Cerebellar cortex (tissue), 1 donor: ENCODE results near the gene NWD2.
A peak's percentile ranks its signal among the peaks of the same experiment; 100 is the strongest.

Source experiments
- DNase-seq: peaks from one replicate; pipeline ENCODE4 v3.0.0-alpha.2; 2015; ENCODE audit warnings: low spot score

NWD2 gene

DNA sequence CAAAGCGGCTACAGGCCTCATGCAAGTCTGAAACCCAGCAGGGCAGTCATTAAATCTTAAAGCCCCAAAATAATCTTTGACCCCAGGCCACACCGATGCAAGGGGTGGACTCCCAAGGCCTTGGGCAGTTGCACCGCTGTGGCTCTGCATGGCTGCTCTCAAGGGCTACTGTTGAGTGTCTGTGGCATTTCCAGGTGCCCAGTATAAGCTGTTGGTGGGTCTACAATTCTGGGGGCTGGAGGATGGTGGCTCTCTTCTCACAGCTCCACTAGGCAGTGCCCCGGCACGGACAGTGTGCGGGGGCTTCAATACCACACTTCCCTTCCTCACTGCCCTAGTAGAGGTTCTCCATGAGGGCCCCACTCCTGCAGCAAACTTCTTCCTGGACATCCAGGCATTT lies 60.1 kb downstream of the NWD2 start:
- no peak for DNase-seq

DNA sequence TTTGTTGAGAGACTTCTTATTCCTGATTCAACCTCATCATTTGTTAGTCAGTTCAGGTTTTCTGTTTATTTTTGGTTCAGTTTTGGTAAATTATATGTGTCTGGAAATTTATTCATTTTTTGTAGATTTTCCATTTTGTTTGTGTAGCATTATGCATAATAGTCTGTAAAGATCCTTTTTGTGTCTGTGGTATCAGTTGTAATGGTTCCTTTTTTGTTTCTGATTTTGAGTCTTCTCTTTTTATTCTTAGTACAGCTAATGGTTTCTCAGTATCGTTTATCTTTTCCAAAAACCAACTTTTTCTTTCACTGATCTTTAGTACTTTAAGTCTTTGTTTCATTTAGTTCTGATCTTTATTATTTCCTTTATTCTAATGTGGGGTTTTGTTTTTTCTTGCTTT lies 61.4 kb downstream of the NWD2 start:
- no peak for DNase-seq

DNA sequence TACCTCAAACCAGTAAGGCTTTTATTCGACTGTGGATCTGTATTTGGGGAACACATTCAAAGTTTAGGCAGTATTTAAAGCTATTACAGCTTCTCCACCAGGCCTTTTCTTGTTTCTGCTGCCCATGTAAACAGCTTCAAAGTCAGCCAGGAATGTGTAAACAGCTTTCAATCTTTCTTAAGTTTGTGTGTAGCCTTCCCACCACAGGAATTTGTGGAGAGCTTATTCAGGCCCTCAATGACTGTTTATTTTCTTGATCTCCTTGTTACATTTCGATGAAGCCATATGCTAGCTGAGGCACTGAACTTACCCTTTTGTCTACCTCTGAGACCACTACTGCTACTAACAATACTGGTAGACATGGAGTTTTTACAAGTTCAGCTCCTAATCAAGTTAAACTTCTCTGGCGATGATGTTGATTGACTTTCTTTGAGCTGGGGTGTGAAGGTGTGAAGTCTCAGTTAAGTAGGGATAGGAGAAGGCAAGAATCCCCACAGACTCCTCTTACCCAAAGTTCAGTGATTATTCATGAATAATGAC lies 72.6 kb downstream of the NWD2 start:
- no peak for DNase-seq

DNA sequence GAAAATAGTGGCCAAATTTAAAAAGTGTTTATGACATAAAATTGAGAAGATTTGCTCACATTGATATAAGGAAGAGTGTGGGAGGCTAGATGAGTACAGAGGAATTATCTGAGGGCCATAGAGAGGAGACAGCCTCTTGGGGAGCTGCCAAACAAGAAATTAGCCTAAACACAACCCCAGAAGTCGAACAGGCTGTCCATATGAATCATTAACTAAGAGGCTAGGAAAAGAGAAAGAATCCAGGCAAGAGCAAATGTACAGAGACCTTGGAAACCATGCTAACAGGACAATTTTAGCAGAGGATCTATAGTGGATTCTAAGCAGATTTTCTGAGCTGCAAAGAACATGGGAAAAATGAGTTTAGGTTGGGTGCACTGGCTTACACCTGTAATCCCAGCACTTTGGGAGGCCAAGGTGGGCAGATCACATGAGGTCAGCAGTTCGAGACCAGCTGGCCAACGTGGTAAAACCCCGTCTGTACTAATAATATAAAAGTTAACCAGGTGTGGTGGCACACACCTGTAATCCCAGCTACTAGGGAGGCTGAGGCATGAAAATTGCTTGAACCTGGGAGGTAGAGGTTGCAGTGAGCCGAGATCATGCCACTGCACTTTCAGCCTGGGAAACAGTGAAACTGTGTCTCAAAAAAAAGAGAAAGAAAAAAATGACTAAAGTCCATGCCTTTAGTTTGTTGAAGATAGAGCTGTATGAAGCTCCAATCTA lies 76.1 kb downstream of the NWD2 start:
- DNase-seq, result no peak

DNA sequence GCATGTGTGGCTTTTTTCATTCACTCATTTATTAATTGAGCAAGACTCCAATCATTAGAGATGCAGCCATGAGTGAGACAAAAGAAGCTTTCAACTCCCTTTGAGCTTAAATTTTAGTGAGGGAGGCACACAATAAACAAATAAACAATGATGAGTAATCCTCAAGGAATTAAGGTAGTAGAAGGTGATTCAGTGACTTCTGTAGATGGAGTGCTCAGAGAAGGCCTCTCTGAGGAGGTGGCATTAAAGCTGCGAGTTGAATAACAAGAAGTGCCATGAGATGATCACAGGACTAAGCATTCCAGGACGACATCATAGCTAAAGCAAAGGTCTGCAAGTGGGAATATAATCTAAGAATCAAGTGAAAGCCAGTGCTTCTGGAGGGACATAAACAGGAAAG lies 77.6 kb downstream of the NWD2 start:
- no peak for DNase-seq

DNA sequence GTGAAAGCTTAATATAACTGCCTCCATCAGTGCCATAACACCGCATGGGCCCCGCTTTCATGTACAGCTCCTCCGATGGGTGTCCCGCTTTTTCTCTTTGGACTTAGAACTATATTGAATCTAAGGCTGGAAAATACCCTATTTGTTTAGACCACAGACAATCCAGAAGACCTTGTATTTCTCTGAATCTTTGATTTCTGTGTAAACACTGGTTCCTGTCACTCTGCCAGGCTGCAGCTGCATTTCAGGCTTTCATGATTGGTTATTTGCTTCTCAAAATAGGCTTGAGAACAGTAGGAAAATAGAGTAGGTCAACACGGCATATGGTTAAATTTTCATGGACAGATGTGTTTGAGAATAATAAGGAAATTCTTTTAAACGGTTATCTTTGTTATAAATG lies 80.0 kb downstream of the NWD2 start:
- no peak for DNase-seq

DNA sequence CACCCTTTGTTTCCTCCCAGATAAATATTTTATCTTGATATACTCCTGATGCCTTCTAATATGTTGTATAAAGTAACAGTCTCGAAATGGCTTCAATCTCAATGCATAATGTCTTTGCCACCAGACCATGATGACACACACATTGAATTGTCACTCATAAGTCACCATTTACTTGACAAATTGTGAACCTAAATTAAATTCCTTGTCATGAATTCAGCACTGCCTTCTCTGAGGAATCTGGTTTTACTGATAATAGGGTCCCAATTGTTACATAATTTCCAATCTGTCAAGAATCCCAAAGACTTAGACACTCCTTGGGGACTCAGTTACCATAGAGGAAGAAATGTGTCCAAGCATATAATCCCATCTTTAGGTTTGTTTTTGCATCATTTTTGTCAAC lies 82.3 kb downstream of the NWD2 start:
- DNase-seq, result no peak

DNA sequence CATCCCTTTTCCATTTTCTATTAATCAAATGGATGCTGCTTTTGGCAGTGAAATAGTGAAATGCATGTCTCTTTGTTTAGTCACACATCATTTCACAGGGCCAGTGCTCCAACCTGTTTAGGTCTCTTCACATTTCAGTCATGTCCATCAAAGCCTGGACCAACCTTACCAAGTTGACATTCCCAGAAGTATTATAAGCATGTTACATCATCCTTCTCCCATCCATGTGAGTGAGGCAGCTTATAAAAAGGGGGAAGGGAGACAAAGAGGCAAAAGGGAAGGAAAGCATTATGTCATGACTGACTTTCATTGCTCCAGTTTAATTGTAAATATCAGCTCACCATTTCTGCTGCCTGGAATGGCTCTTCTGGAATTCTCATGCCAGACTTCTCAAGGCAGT lies 94.4 kb downstream of the NWD2 start:
- DNase-seq, result no peak

DNA sequence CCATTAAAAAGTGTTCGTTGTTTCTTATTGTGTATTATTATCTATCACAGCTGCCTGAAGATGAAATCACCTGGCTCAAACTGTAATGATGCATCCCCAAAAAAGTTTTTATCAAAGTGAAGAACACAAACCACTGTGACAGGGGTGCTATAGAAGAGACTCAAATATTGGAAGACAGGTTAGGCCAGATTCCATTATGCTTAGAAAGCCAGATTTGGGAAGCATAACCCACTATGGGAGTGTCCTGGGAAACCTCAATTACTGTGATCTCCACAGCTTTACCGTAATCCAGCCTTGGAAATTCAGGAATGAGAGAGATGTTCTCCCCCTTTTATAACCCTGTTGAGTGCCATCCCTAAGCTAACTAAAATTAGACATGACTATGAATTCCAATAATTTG lies 114.2 kb downstream of the NWD2 start:
- no peak for DNase-seq

DNA sequence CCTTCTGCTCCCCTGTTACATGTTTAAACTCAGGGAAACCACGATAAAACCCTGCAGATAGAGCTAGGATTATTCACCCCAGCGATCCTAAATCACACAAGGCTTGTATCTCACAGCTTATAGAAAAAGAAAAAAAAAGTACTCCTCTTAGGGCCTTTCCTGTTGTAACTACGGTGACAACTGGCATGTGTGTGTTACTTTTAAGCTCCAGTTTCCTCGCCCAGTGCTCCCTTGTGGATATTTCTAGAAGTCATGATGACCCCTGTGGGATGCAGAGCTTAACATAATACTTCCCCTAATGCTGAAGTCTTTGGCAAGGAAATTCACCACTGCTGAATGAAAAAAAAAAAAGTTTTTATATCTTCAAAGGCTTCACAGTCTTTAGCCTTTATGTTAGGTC lies 114.7 kb downstream of the NWD2 start:
- DNase-seq, result no peak

DNA sequence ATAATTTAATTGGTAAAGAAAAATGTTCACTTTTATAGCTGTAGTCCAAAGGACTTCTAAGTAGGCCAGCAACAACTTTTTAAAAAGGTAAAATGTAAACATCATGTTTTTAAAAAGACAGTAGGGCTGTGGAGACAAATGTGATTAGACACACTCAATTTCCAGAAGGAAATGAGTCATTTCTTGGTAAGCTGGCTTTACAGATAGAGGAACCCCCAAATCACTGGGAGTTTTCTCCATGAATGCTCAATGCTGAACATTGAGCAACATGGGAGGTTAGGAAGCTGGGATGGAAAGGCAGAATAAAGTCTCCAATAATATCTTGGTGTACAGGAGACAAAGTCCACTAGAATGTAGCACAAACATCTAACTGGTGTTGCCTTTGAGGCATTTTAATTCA lies 121.3 kb downstream of the NWD2 start:
- no peak for DNase-seq

DNA sequence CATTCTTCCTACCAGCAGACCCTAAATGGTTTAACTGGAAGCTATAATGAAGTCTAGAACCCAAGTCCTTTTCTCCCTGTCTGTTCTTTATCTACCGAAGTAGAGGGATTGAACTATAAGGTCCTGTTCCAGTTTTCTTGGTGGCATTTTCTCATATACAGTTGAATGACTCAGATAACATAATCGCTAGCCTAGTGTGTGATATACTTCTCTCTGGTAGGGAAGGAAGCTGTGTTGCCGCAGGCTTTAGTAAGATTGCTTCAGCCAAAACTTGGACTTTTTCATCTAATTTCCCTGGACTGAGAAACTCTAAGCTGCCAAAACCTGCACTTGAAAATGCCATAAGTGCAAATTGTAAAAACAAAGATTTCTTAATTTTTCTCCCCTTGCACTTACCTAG lies 123.4 kb downstream of the NWD2 start:
- no peak for DNase-seq

DNA sequence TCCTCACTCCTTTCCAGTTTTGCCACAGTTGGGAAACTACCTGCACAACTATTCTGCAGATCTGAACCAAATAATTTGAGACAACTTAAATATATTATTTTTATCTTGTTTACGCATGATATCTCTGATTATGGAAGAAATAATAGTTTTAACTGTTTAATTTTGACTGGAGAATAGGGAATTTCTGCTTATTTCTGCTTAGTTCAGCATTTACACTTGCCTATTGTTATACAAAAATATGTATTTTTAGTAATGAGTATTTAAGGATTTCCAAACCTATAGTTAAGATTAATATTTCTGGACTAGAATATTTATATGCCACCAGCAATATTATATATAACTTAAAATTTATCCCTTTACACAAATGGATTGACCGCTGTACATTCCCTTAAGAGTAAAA lies 125.5 kb downstream of the NWD2 start:
- no peak for DNase-seq

DNA sequence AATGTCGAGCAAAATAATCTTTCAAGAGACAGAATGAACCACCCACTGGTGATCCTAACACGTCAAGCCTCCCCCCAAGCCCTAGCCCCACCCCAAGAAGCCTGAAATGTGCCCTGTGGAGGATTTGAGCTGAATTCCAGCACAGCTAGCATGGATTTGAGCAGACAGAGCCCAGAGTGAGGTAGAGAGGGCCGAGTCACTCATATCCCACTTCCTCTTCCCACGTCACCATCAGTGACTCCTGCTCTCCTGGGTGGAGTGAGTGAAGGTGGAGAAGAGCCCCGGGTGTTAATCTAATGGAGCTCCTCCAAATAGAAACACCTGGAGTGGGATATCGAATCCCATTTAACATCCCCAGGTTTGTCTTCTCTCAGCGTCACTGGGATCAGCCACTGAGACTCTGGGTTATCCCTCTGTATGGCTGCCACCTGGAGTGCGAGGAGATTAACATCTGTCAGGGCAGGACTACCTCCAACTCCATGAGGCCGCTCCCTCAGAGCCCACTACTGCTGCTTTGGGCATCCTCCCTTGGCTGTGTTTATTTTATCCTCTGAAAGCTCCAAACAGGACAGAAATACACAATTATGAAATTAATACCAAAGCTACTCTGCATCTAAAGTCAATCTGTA lies 136.6 kb downstream of the NWD2 start:
- DNase-seq, result no peak

DNA sequence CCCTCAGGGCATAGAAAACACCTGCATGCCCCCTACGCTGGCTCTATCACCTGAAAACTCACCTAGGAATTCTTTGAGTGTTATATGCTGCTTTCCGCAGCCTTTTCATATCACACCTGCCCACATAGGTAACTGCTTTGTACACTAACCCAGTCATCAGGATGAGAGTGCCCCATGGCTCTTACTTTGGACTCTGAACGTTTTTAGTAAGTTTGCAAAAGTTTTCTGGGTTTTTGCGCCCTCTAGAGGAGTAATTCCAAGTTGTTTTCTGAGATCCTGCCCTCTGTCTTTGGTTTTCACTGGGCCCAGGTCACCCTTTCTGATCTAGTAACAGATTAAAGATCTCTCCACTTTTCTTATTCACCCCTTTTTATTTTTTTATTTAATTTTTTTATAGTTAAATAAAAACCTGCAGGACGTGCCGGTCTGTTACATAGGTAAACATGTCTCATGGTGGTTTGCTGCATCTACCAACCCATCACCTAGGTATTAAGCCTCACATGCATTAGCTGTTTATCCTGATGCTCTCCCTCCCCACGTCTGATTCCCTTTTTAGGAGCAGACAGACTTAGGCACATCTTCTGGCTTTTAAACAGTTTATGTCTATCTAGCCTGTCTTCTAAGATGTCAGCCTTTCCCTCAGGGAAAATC lies 139.2 kb downstream of the NWD2 start:
- peak; percentile 25 for DNase-seq

DNA sequence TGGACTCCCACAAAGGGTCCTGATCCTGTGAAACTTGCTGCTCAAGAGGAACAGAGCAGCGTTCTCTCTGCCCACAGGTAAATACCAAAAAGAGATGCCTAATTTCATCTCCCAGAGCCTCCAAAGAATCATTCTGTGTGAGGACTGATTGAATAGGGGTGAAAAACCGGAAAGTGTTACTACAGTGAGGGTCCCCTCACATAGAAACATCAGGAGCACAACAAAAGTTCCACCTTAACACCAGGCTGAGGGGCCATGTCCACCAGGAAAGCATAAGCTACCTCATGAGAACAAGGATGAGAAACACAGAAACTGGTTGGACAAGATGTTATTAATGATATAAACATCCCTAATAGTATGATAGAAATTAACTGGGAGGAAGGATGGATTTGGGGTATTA lies 140.9 kb downstream of the NWD2 start:
- DNase-seq, result no peak

DNA sequence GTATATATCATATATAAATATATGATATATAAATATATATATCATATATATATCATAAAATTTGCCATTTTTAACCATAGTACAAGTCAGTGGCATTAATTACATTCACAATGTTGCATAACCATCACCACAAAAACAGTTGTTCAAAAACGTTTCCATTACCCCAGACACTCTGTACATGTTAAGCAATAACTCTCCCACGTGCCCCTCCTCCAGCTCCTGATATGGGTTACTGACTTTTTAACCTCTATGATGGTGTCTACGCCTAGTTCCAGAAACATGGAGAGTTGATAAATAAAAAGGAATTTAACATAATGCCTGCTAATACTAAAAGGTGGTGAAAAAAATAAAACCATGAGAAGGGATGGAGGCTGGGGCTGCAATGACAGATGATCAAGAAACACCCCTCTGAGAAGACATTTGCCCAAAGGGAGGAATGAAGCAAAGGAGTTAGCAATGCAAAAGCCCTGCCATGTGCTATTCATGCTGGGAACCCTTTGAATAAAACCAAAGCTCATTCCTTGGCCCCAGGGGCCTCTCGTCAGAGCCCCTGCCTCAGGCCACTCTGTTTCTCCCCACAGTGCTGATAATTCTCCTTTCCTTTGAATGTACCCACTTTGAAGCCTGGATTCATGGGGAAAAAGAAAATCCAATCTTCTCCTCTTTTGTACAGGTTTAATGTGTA lies 144.3 kb downstream of the NWD2 start:
- DNase-seq, result no peak

DNA sequence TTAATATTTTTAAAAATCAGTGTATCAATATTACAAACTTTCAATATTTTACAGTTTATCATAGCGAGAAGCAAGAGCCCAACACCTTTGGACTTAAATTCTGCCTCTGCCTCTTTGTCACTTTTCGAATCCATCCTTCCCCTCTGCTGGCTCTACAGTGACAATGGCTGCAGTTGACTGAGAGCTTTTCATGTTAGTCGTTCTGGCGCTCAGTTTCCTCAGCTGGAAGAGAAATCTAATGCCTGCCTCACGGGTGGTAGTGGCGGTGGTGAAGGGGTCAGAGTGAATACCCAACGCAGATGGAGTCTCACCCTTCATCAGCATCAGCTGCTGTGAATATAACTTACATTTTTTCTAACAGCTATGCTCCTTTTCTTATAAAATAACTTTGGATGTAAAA lies 144.8 kb downstream of the NWD2 start:
- no peak for DNase-seq

DNA sequence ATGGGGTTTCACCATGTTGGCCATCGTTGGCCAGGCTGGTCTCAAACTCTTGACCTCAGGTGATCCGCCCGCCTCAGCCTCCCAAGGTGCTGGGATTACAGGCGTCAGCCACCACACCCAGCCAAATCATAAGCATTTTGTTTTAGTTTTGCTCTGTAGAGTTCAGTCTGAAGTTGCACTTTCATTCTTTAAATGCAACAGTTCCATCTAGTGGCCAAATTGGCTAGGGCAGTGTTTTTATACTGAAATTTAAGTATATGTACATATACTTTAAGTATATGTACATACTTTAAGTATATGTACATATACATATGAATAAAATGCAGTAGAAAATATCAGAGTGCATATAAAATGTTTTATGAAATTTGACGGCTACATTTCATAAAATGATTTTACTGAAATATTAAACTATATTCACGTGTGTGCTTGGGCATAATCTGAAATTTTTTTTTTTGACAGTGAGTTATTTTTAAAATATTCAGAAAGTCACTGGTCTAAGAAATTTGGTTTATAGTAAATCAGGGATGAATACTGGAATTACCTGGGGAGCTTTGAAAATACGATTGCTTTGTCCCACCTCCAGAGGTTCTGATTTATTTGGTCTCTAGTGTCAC lies 145.5 kb downstream of the NWD2 start:
- peak; percentile 38 for DNase-seq

DNA sequence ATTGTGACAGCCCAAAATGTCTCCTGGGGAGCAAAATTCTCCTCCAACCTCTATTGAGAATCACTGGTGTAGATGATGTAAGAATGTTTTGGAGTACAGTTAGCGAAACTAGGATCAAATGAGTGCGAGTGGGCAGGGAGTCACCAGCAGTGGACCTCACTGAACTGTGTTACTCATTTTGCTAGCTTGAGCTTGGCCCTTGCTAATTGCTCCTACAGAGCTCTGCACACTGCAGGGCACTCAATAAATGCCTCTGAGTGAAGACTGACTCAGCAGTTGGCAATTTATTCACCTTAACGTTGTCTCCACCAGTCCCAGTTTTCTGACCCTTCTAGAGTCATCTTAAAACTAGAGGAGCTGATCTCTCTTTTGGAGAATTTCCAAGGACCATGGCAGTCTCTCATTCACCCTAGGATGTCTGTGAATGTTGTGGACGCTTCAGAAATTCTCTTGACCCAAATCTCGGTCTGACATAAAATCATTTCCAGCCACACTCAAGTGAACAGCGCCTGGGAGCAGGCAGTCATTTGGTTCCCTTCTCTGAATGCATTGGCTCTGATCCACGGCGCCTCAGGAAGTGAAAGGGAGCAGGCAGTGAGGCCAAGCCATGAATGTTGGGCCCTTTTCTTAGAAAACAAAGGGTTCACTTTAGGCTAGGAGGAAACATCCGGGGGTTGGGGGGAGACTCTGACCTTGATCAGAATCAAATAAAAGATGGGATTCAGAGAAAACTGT lies 148.1 kb downstream of the NWD2 start:
- peak; percentile 46 for DNase-seq

DNA sequence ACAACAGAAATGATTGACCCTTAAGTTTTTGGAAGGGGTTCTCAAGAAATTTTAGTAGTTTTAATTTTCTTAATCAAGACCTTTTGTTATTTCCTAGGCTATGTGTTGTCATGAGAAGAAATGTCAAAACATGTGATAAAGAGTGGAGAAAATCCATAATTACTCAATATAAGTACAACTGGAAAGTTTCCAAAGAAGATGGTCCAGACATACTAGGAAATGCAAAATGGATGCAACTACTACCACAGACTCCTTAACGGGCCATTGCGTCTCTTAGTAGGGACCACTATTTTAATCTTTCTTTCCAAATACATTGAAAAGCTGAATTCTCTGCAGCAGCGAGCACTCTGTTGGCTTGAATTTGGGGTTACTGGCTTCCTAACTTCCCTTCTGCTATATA lies 148.8 kb downstream of the NWD2 start:
- no peak for DNase-seq

DNA sequence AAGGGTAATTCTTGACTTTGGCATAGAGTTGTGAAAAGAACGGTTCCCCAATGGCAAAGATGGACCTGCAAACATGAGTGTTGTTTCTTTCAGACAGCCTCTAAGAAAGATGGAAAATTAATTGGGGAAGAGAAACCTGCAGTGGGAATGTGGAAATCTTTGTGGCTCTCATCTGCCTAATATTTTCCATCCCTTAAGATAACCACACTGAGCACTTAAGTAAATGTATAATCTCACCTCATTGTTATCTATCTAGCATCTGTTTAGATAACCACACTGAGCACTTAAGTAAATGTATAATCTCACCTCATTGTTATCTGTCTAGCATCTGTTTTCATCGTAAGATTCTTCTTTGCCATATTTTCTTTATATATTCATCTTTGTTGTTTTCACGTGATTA lies 149.3 kb downstream of the NWD2 start:
- DNase-seq, result no peak
